Stimulated activated CD4-positive, alpha-beta T cell treated with anti-CD3 and anti-CD28 coated beads, Interleukin-1b, Interleukin-23, amount 100 ng/mL, for 24 hours (primary cell): ENCODE data around the gene LRRC40.

Experiments
- DNase-seq, 4 experiments: peaks; one replicate each; pipeline ENCODE4 v3.0.0-alpha.2; 2020; ENCODE audit warnings: low read depth in 4 of 4, low spot score in 1 of 4

The LRRC40 gene

DNA sequence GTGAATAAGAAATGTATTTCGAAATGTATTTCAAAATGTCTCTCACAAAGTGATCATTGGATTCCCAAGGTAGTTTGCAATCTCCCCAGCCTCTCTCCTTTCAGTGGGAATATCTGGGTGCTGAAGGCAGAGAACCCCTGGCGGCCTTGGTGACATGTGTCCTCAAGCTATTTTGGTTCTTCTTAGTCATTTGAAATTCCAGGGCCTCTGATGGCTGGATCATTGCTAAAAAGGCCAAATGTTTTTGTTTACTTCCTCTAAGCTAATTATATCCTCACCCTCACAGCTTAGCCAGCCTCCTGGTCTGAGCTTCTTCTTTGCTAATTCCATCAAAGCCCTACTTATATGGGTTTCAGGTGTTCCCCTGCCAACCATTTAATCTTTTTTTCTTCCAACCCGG is 71.2 kb downstream of the LRRC40 start:
- no peak for DNase-seq

DNA sequence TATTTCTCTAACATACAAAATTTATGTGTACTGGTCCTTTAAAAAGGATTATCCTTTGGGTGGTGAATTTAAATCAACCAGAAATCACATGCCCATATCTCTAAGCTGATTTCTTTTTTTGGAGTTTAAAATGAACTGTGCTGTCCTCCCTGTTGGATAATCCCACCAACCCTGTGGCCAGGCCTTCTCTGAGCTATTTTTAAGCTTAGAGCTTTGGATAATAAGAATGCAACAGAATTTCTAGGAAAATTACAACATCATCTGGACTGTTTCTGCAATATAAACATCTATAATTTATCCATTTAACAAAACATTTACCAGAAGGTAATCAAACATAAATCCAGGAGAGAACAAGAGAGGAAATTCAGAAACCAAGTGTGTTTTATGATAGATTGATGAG is 88.3 kb downstream of the LRRC40 start:
- DNase-seq: no peak

DNA sequence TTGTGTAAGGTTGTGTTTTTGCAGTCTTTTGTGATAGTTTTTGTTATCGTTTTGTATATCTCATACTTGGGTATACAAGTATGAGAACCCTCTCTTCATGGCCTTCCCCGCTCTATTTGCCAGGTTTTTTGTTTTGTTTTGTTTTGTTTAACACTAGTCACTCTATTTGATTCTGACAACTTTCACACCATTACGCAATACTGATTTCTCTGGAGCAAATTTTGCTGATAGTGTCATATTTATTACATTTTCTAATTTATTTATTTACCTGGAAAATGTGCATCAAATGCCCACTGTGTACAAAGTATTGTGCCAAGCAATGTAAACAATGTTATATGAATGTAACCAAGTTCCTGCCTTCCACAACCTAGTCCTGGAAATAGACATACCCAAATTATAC is 90.1 kb downstream of the LRRC40 start:
- no peak for DNase-seq

DNA sequence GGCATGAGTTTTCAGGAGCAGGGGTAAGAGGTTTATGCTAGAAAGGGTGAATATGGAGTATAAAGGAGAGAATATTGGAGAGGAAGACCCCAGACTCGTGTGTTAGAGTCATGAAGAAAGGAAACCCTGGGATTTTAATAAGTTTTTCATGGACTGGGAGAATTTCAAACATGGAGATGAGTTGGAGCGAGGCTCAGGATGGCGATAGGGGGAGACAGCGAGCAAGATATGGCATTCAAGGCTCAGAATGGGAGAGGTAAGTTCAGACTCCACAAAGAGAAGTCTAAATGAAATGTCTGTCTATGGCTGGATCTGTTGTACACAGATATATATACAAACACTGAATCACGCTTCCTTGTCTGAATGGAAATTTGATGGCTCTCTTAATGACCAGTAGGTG is 92.5 kb downstream of the LRRC40 start:
- DNase-seq: no peak

DNA sequence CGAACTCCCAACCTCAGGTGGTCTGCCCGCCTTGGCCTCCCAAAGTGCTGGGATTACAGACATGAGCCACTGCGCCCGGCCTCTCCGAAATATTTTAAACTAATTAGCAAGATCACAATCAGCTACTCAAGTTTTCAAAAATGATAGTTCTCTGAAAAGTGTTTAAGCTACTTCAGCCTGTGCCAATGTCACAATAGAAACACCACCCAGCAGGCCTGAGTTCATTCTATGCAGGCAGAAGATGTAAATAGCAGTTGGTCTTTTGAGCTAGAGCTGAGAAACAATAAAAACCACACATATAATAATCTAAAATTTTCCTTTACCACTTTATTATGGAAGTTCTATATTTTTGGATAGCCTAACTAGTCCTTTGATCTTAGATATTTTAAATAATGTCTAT is 96.1 kb downstream of the LRRC40 start:
- DNase-seq: no peak

DNA sequence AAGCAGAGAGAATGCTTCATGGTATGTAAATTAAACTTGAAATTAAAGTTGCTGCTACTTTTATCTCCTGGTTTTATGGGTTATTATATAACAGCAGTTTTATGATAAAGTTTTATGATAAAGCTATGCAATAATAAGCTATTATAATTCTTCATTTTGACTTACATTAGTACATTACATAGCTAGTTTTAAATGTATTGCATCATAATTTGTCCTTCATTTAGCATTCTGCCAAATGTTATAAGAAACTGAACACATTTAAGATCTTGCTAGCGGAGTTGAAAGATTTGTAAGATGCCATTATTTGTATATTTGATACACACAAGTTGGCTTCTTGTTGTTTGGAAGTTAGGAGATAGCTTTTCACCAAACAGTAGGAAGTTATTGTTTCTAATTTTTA is 101.6 kb downstream of the LRRC40 start:
- DNase-seq: no peak

DNA sequence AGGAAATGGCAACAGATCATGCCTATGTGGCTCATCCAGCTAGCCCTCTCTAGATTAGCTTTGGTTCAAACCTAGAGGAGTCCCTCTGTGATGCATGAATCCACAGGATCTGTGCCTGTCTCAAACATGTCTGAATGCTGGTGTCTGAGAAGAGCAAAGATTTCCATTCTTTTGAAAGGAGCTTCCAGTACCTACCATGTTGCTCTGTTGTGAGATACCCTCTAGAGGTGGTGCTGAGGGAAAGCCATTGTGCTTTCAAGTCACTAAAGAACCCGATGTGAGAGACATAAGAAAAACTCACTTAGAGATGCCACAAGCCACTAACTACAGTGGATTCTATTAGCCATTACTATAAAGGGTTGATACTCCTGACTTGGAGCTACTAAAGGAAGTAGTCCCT is 103.6 kb downstream of the LRRC40 start:
- no peak for DNase-seq

DNA sequence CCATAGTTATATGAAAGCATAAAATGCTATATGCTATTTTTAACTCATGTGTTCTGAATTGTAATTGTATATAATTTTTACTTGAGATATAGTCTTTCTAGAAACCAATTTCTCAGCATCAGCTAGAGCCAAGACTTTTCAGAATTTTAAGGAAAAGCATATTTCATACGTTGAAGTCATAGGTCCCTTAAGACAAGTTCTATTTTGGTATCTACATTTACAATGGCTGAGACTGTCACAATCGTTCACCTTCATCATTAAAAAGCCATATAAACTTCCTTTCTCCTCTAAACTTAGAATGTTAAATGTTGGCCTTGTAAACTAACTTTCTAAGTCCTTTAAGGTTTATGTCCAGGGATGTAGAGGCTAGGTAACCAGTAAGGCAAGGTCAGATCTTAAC is 104.1 kb downstream of the LRRC40 start:
- DNase-seq: no peak
